NCI-H460 (cell line): Measurements from ENCODE around the gene GFY. TPM values are rescaled to one million over a fixed set of nuclear protein-coding genes. Genes with fewer than 3 reads are reported as not detected.
"Not testable (repeated sequence)": the region's sequence is repeated elsewhere in the genome, so short reads cannot be mapped to it uniquely, and the experiment has no call there.

Experiments
- DNase-seq: peaks from one replicate; pipeline ENCODE4 v3.0.0-alpha.2; 2016; ENCODE audit warnings: low read depth; ENCODE audit errors: extremely low read depth
- total RNA-seq: library from RNA; depleted of rRNA; stranded (reverse); fragments of >200 nt; shearing (Covaris generic); gene quantifications from 2 replicates; pipeline ENCODE4 v1.2.3, GENCODE V29; 2014; rRNA removed

GFY gene
- total RNA-seq, 1 experiment from 2014 or later, result not detected

GRCh38 chr19:49465371-49465770 lies 40.2 kb downstream of the GFY start:
- no peak for DNase-seq

GRCh38 chr19:49468199-49468598 lies 43.0 kb downstream of the GFY start:
- DNase-seq, result no peak

- DNase-seq, result peak; percentile 76
Measured at GRCh38 chr19:49468746-49469447, 43.7 kb downstream of the GFY start.

GRCh38 chr19:49469828-49470614 lies 44.8 kb downstream of the GFY start:
- DNase-seq, result no peak

- no peak for DNase-seq
Measured at GRCh38 chr19:49470615-49470978, 45.4 kb downstream of the GFY start.

- DNase-seq, result no peak
Measured at GRCh38 chr19:49472936-49473335, 47.7 kb downstream of the GFY start.

- DNase-seq, result not testable (repeated sequence)
Measured at GRCh38 chr19:49473501-49473867, 48.3 kb downstream of the GFY start.

GRCh38 chr19:49473868-49474541 lies 48.8 kb downstream of the GFY start, which contains the start of gene FLT3LG:
Gene FLT3LG, plus strand, starts transcription at chr19:49474215. Its CDS starts 425 bp downstream, at chr19:49474640.
- no peak for DNase-seq

- no peak for DNase-seq
Measured at GRCh38 chr19:49474542-49474924, 49.3 kb downstream of the GFY start.

GRCh38 chr19:49475191-49475917 lies 50.2 kb downstream of the GFY start:
- DNase-seq, result no peak

- DNase-seq, result no peak
Measured at GRCh38 chr19:49475995-49476880, 51.0 kb downstream of the GFY start.

Other genes starting within 250 kb of the GFY start
- 0.30 and 0.43 TPM in 2 replicates for gene SLC6A16, start 100.2 kb upstream of the GFY start, total RNA-seq
- not detected in 2 replicates for gene CD37, start 90.0 kb upstream of the GFY start, total RNA-seq
- gene TEAD2, start 63.0 kb upstream of the GFY start, total RNA-seq, result 13.7 and 13.8 TPM in 2 replicates
- gene DKKL1, start 61.5 kb upstream of the GFY start, total RNA-seq, result not detected in 2 replicates
- not detected in 2 replicates for gene KASH5, start 37.1 kb upstream of the GFY start, total RNA-seq
- not detected in 2 replicates for gene PTH2, start 1.9 kb upstream of the GFY start, total RNA-seq
- 0.17 TPM in 1 of 2 replicates, not detected in the other for gene SLC17A7, start 16.1 kb downstream of the GFY start, total RNA-seq
- 48.5 and 69.4 TPM in 2 replicates for gene PIH1D1, start 26.4 kb downstream of the GFY start, total RNA-seq
- 24.7 and 32.4 TPM in 2 replicates for gene ALDH16A1, start 27.8 kb downstream of the GFY start, total RNA-seq
- gene FLT3LG, start 48.8 kb downstream of the GFY start, total RNA-seq, result 0.12 and 0.35 TPM in 2 replicates
- gene RPL13A, start 62.2 kb downstream of the GFY start, total RNA-seq, result 3,401 and 3,992 TPM in 2 replicates
- 2,280 and 2,727 TPM in 2 replicates for gene RPS11, start 71.0 kb downstream of the GFY start, total RNA-seq
- 0.77 TPM in 1 of 2 replicates, not detected in the other for gene FCGRT, start 87.3 kb downstream of the GFY start, total RNA-seq
- gene RCN3, start 102.6 kb downstream of the GFY start, total RNA-seq, result 3.1 and 5.6 TPM in 2 replicates
- gene NOSIP, start 155.2 kb downstream of the GFY start, total RNA-seq, result 21.8 and 31.8 TPM in 2 replicates
- 0.14 TPM in 1 of 2 replicates, not detected in the other for gene PRRG2, start 155.9 kb downstream of the GFY start, total RNA-seq
- 2.1 and 3.0 TPM in 2 replicates for gene PRR12, start 165.8 kb downstream of the GFY start, total RNA-seq
- 17.2 and 19.6 TPM in 2 replicates for gene RRAS, start 214.8 kb downstream of the GFY start, total RNA-seq
- gene SCAF1, start 216.8 kb downstream of the GFY start, total RNA-seq, result 8.3 and 12.3 TPM in 2 replicates
- gene IRF3, start 240.5 kb downstream of the GFY start, total RNA-seq, result 36.5 and 38.0 TPM in 2 replicates
- gene BCL2L12, start 240.5 kb downstream of the GFY start, total RNA-seq, result 16.4 and 17.5 TPM in 2 replicates